ENCODE data around the gene GGCX.
"Not testable (repeated sequence)": the region's sequence is repeated elsewhere in the genome, so short reads cannot be mapped to it uniquely, and the experiment has no call there.

DNA sequence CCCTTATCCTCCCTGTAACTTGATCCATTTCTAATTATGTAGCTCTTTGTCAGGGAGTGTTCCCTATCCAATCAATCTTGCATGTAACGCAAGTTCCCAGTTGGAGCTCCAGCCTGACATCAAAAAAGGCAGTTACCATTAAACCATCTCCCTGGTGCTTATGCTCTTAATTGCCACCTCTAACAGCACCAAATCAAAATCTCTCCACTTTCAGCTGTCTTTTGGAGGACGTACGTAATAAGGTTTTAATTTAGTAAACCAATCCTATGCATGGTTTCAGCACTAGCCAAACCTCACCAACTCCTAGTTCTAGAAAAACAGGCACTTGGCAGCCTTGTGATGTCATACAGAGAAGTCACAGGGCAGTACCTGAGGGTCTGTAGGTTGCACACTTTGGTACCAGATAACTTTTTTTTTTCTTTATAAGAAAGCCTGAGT, 17.0 kb downstream of the GGCX start:
- TF ChIP-seq FOXM1 (IDR thresholded peaks at IDR 0.05; ENCODE audit: borderline replicate concordance); SP1 (IDR thresholded peaks at IDR 0.05); FOXA1 (IDR thresholded peaks at IDR 0.05): not testable (repeated sequence)
- TF ChIP-seq, protein P1, sequence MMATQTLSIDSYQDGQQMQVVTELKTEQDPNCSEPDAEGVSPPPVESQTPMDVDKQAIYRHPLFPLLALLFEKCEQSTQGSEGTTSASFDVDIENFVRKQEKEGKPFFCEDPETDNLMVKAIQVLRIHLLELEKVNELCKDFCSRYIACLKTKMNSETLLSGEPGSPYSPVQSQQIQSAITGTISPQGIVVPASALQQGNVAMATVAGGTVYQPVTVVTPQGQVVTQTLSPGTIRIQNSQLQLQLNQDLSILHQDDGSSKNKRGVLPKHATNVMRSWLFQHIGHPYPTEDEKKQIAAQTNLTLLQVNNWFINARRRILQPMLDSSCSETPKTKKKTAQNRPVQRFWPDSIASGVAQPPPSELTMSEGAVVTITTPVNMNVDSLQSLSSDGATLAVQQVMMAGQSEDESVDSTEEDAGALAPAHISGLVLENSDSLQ (IDR thresholded peaks at IDR 0.05): not testable (repeated sequence)

All from HEK293T (cell line).